IPS-20b (cell line): ENCODE results near the gene SNRNP25.
"Not testable (repeated sequence)": the region's sequence is repeated elsewhere in the genome, so short reads cannot be mapped to it uniquely, and the experiment has no call there.

Source experiments
- H3K27ac ChIP-seq: one replicate; pipeline ENCODE4 v1.5.1; 2013; ENCODE audit warnings: low read length
- H3K27me3 ChIP-seq: 2 replicates; pipeline ENCODE4 v1.6.1; 2013; ENCODE audit warnings: mild to moderate bottlenecking, low read length, inconsistent platforms; ENCODE audit not compliant: insufficient read depth
- H3K36me3 ChIP-seq: 2 replicates; pipeline ENCODE4 v1.6.1; 2013; ENCODE audit warnings: low read depth, mild to moderate bottlenecking, inconsistent platforms, low read length, moderate library complexity; ENCODE audit not compliant: insufficient read depth
- H3K4me1 ChIP-seq: 2 replicates; pipeline ENCODE4 v1.6.1; 2013; ENCODE audit warnings: mild to moderate bottlenecking, control low read depth, inconsistent platforms, low read length, moderate library complexity; ENCODE audit not compliant: insufficient read depth
- H3K4me3 ChIP-seq: 2 replicates; pipeline ENCODE4 v1.5.1; 2013; ENCODE audit warnings: mild to moderate bottlenecking, low read length, inconsistent platforms
- H3K9ac ChIP-seq: 2 replicates; pipeline ENCODE4 v1.6.1; 2013; ENCODE audit warnings: low read depth, mild to moderate bottlenecking, inconsistent platforms, low read length, moderate library complexity
- H3K9me3 ChIP-seq: 2 replicates; pipeline ENCODE4 v1.6.1; 2013; ENCODE audit warnings: mild to moderate bottlenecking, low read depth, low read length, inconsistent platforms; ENCODE audit not compliant: insufficient read depth

The SNRNP25 gene

DNA sequence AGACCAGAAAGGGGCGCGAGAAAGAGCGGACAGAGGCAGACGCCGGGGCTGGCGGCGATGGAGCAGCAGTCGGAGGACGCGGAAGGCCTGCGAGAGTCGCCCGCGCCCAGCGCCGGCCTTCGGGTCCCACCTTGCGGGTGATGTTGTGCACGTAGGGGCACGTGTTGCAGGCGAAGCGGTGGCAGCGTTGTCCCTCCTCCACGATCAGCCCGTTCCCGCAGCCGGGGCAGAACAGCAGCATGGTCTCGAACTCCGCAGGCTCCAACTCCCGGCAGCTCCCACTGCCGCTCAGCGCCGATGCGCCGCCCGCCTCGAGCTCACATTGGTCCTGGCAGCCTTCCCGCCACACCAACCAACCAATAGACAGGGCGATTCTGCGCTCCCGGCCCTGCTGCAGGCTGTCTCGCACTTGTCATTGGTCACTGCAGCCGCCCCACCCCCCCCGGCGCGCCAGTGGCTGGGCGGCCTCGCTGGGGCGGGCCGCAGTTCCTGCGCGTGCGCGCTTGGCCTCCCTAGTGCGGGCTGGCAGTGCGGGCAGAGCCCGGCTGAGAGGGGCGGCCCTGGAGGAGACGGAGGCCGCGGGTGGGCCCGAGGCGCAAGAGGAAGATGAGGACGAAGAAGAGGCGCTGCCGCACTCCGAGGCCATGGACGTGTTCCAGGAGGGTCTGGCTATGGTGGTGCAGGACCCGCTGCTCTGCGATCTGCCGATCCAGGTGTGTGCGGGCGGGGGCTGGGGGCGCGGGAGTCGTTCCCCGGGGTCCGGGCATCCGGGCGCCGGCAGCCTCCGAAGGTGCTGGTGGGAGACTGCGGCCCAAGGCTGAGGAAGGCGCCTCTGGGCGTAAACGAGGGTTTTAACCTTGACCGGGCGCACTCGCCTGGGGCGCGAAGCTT, at the start of gene SNRNP25, which contains the start of gene POLR3K:
Gene SNRNP25 (plus strand): TSS at position 483 of the 891 bp plus-strand sequence. CDS start 189 bp downstream, at position 672.
Gene POLR3K (minus strand): TSS at position 263 of the 891 bp plus-strand sequence. CDS start 22 bp downstream, at position 241.
- H3K9ac ChIP-seq: peak within 1 kb of the TSS; percentile 91
- peaks cover 5% of the 10 kb centered on the region; the same call in 1 of the 2 replicates for H3K4me1 ChIP-seq
- H3K27ac ChIP-seq: peak within 1 kb of the TSS; percentile 77
- H3K36me3 ChIP-seq: peaks cover 59% of the 10 kb centered on the region
- H3K4me3 ChIP-seq: peak within 1 kb of the TSS; percentile 86
- no peaks in the 10 kb centered on the region for H3K9me3 ChIP-seq
- H3K27me3 ChIP-seq: no peaks in the 10 kb centered on the region

DNA sequence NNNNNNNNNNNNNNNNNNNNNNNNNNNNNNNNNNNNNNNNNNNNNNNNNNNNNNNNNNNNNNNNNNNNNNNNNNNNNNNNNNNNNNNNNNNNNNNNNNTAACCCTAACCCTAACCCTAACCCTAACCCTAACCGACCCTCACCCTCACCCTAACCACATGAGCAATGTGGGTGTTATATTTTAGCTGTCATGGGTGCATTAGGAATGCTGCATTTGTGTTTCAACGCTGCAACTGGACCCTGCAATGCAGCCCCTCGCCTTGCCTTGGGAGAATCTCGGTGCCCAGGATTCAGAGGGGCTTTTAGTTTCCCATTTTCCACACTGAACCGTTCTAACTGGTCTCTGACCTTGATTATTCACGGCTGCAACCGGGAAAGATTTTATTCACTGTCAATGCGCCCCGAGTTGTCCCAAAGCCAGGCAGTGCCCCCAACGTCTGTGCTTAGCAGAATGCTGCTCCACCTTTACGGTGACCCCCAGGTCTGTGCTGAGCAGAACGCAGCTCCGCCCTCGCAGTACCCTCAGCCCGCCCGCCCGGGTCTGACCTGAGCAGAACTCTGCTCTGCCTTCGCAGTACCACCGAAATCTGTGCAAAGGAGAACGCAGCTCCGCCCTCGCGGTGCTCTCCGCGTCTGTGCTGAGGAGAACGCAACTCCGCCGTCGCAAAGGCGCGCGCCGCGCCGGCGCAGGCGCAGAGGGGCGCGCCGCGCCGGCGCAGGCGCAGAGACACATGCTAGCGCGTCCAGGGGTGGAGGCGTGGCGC, 43.5 kb upstream of the SNRNP25 start:
- H3K4me3 ChIP-seq: no peak overlapping the region

DNA sequence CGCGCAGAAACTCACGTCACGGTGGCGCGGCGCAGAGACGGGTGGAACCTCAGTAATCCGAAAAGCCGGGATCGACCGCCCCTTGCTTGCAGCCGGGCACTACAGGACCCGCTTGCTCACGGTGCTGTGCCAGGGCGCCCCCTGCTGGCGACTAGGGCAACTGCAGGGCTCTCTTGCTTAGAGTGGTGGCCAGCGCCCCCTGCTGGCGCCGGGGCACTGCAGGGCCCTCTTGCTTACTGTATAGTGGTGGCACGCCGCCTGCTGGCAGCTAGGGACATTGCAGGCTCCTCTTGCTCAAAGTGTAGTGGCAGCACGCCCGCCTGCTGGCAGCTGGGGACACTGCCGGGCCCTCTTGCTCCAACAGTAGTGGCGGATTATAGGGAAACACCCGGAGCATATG, 42.9 kb upstream of the SNRNP25 start:
- not testable (repeated sequence) for H3K27me3 ChIP-seq, H3K4me1 ChIP-seq, H3K36me3 ChIP-seq, H3K4me3 ChIP-seq, H3K9me3 ChIP-seq, H3K9ac ChIP-seq, H3K27ac ChIP-seq

More for the DNA sequence above, 43.5 kb upstream of the SNRNP25 start:
- Histone ChIP-seq H3K36me3 (no peaks in the 10 kb centered on the region), H3K4me1 (no peaks in the 10 kb centered on the region), H3K27ac (no peak overlapping the region), H3K27me3 (no peaks in the 10 kb centered on the region), H3K9me3 (no peaks in the 10 kb centered on the region), H3K9ac (no peak overlapping the region)

DNA sequence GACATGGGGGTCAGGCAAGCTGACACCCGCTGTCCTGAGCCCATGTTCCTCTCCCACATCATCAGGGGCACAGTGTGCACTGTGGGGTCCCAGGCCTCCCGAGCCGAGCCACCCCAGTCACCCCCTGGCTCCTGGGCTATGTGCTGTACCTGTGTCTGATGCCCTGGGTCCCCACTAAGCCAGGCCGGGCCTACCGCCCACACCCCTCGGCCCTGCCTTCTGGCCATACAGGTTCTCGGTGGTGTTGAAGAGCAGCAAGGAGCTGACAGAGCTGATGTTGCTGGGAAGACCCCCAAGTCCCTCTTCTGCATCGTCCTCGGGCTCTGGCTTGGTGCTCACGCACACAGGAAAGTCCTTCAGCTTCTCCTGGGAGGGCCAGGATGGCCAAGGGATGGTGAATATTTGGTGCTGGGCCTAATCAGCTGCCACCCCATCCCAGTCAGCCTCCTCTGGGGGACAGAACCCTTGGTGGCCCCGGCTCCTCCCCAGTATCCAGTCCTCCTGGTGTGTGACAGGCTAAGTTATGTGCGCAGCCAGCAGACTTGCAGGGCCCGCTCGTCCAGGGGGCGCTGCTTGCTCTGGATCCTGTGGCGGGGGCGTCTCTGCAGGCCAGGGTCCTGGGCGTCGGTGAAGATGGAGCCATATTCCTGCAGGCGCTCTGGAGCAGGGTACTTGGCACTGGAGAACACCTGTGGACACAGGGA, 36.4 kb upstream of the SNRNP25 start:
- not testable (repeated sequence) for H3K27me3 ChIP-seq, H3K9ac ChIP-seq, H3K36me3 ChIP-seq, H3K9me3 ChIP-seq, H3K4me1 ChIP-seq, H3K4me3 ChIP-seq, H3K27ac ChIP-seq

DNA sequence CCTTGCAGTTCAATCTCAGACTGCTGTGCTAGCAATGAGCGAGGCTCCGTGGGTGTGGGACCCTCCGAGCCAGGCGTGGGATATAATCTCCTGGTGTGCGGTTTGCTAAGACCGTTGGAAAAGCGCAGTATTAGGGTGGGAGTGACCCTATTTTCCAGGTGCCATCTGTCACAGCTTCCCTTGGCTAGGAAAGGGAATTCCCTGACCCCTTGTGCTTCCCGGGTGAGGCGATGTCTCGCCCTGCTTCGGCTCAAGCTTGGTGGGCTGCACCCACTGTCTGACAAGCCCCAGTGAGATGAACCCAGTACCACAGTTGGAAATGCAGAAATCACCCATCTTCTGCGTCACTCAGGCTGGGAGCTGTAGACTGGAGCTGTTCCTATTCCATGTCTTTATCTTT, 32.7 kb upstream of the SNRNP25 start:
- not testable (repeated sequence) for H3K36me3 ChIP-seq

DNA sequence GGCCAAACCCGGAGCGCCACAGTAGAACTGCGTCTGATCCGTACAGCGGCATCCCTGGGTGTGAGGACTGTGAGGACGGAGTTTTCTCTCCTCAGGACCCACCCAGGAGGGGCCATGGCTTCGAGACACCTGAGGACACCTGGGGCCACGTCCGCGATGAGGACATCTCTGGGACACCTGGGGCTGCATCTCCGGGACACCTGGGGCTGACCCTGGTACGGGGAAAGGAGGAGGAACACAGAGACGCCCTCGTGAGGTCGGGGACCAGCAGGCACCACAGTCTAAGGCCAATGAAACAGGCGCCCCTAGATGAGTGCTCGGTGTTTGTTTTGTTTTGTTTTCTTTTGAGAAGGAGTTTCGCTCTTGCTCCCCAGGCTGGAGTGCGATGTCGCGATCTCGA, 29.5 kb upstream of the SNRNP25 start:
- H3K4me3 ChIP-seq, H3K9me3 ChIP-seq, H3K4me1 ChIP-seq, H3K36me3 ChIP-seq, H3K27ac ChIP-seq, H3K9ac ChIP-seq, H3K27me3 ChIP-seq: not testable (repeated sequence)

More for the DNA sequence above, 32.7 kb upstream of the SNRNP25 start:
- not testable (repeated sequence) for H3K4me1 ChIP-seq, H3K27ac ChIP-seq, H3K9ac ChIP-seq, H3K9me3 ChIP-seq, H3K27me3 ChIP-seq, H3K4me3 ChIP-seq

DNA sequence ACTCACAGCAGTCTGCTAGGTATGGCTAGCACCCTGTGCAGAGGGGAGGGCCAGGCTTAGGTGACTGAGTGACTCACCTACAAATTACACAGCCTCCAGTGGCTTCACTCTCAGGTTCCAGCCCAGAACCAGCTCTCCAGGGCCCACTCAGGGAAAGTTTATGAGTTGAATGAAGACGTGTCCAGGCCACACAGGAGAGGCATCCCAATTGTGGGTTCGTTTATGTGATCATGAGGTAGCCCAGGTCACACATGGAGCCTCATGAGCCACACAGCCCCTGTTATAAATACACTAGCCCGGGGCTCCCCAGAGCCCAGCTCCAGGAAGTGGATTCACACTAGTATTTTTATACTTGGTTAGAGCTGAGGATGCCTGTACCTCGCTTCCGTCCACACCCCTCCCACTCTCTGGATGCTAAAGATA, 27.7 kb upstream of the SNRNP25 start:
- not testable (repeated sequence) for H3K9ac ChIP-seq, H3K27me3 ChIP-seq, H3K9me3 ChIP-seq, H3K4me1 ChIP-seq, H3K27ac ChIP-seq, H3K36me3 ChIP-seq, H3K4me3 ChIP-seq

DNA sequence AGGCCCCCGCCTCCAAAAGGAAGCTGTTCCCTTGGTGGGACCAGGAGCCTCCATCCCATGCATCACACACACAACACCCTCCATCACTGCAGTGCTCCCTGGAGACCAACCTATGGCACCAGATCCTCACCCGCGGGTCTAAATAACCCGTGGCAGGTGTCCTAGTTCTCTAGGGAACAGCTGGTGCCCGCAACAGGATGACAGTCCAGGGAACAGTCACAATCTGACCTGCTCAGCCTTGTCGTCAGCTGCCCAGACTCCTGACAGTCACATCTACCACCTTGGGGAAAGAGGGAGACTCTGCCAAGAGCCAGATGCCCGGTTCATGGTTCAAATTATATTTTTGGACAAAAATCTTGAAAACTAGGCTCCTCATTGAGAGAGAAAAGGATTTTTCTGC, 23.0 kb upstream of the SNRNP25 start:
- H3K4me1 ChIP-seq, H3K9me3 ChIP-seq, H3K27me3 ChIP-seq, H3K4me3 ChIP-seq, H3K27ac ChIP-seq, H3K36me3 ChIP-seq, H3K9ac ChIP-seq: not testable (repeated sequence)

DNA sequence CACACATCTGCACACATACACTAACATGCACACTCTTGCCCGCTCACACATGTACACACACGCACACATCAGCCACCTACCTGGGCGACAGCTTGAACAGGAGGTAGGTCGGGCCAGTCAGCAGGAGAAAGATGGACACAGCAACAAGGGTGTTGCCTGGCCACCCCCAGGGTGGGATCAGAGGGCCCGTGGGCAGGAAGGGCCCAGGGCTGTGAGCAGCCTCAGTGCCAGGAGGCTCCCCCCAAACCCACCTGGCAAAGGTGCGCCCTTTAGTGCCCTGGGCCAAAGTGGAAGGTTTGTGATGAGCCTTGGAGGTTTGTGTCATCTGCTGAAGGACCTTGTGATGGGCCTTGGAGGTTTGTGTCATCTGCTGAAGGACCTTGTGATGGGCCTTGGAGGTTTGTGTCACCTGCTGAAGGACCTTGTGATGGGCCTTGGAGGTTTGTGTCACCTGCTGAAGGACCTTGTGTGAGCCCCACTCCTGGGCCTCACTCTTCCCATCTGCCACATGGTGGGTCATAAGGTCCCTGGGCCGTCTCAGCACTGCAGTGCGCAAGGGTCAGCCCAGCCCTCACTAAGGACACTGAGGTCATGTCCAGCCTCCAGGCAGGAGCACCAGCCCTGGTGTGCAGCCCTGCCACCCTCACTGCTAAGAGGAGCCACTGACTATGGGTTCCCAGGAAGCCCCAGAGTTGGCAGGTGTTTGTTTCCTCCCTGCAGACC, 20.3 kb upstream of the SNRNP25 start:
- not testable (repeated sequence) for H3K27me3 ChIP-seq, H3K4me3 ChIP-seq, H3K27ac ChIP-seq, H3K9ac ChIP-seq, H3K36me3 ChIP-seq, H3K9me3 ChIP-seq, H3K4me1 ChIP-seq

DNA sequence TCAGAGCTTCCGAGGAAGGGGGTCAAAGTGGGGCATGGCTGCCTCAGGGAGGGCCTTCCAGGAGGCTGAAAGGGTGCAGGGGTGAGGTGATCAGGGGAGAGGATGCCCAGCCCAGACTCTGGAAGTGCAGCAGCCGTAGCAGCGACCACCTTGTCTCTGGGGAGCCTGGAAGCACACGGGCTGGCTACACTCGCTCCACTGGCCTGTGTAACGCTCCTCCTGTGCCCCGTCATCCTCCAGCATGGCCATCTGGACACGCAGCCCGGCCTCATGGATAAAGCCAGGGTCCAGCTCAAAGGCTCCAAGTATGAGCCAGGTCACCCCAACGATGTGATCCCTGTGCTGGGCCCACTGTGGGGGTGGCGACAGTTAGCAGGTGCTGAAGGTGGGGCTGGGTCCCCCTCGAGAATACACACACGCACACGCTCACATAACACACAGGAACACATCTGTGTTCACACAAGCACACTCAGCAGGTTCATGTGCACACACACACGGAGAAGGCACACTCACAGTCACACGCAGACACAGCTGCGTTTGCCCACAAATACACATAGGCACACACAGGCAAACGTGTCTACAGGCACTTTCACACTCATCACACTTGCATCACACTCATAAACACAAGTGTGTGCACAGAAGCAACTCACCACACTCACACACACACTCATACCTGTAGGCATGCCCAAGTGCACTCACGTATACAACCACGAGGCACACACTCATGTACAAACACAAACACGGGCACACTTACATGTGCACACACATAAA, 19.6 kb upstream of the SNRNP25 start:
- H3K27me3 ChIP-seq: no peaks in the 10 kb centered on the region
- H3K4me1 ChIP-seq: no peaks in the 10 kb centered on the region
- no peaks in the 10 kb centered on the region for H3K9me3 ChIP-seq
- no peaks in the 10 kb centered on the region for H3K36me3 ChIP-seq
- no peak overlapping the region for H3K27ac ChIP-seq
- H3K4me3 ChIP-seq: no peak overlapping the region
- H3K9ac ChIP-seq: no peak overlapping the region

DNA sequence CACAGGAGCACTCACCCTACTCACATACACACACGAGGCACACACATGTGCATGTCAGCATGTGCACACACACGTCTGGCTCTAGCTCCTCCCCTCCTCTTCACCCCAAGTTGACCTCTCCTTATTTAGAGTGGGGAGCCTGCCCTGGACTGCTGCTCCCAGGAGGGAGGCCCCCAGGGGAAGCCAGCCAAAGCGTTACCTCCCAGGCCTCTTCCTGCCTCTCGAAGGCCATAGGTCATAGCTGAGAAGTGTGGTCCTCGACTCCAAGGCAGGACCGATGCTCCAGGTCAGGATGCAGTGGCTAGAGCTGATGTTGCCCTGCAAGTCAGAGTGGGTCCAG, 19.0 kb upstream of the SNRNP25 start:
- no peak overlapping the region for H3K9ac ChIP-seq
- no peak overlapping the region for H3K27ac ChIP-seq
- no peaks in the 10 kb centered on the region for H3K27me3 ChIP-seq
- no peaks in the 10 kb centered on the region for H3K4me1 ChIP-seq
- H3K4me3 ChIP-seq: no peak overlapping the region
- H3K36me3 ChIP-seq: no peaks in the 10 kb centered on the region
- H3K9me3 ChIP-seq: no peaks in the 10 kb centered on the region
